ENCODE data around the gene STAP2. TPM values are rescaled to one million over a fixed set of nuclear protein-coding genes. Genes with fewer than 3 reads are reported as not detected.

STAP2 gene
- polyA plus RNA-seq, 1 experiment, result 5.3 TPM

GRCh38 chr19:4323692-4324091, 14.9 kb downstream of the STAP2 start:
- POLR2A ChIA-PET, result interaction anchor here (0.6 to 1.6 kb wide), 2 partner anchors 19 to 48 kb away, joined by 3 to 5 read pairs; partner anchors contain the start of gene MPND
- CTCF ChIA-PET, result no interaction called here
- Histone ChIP-seq H3K27me3 (ENCODE audit: control insufficient read depth, insufficient read depth, low read length) (no peaks in the 10 kb centered on the region), H3K4me3 (ENCODE audit: low read depth, low read length) (no peak overlapping the region), H3K27ac (ENCODE audit: low read depth, low read length) (no peak overlapping the region), H3K9me3 (ENCODE audit: control insufficient read depth, insufficient read depth, low read length) (peaks cover 29% of the 10 kb centered on the region)
- DNase-seq (ENCODE audit: low read depth, low spot score), result no peak
- TF ChIP-seq CTCF (IDR thresholded peaks at IDR 0.05; ENCODE audit: low read depth, low read length), result no peak

DNA sequence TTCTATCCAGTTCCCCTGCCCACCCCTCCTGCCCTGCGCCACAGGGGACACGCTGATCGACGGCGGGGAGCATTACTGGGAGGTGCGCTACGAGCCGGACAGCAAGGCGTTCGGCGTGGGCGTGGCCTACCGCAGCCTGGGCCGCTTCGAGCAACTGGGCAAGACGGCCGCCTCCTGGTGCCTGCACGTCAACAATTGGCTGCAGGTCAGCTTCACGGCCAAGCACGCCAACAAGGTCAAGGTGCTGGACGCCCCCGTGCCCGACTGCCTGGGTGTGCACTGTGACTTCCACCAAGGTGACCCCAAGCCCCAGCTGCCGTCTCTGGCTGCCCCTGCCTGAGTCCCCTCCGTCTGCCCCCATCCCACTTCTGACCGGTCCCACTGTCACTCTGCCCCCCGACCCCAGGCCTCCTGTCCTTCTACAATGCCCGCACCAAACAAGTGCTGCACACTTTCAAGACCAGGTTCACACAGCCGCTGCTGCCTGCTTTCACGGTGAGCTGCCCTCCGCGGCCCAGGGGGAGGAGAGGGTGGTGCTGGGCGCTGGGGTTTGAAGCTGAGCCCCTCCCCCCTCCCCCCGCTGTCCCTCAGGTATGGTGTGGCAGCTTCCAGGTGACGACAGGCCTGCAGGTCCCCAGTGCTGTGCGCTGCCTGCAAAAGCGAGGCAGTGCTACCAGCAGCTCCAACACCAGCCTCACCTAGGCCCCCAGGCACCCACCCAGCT, 15.5 kb downstream of the STAP2 start:
- ChIA-PET POLR2A (no interaction called here), CTCF (no interaction called here)
- DNase-seq (ENCODE audit: low read depth, low spot score), result no peak
- TF ChIP-seq CTCF (IDR thresholded peaks at IDR 0.05; ENCODE audit: low read depth, low read length), result no peak
- Histone ChIP-seq H3K9me3 (ENCODE audit: control insufficient read depth, insufficient read depth, low read length) (peaks cover 32% of the 10 kb centered on the region), H3K27me3 (ENCODE audit: control insufficient read depth, insufficient read depth, low read length) (no peaks in the 10 kb centered on the region), H3K4me3 (ENCODE audit: low read depth, low read length) (no peak overlapping the region), H3K27ac (ENCODE audit: low read depth, low read length) (no peak overlapping the region)

GRCh38 chr19:4320419-4320818, 18.2 kb downstream of the STAP2 start:
- POLR2A ChIA-PET, result interaction anchor here (1.5 kb wide), 1 partner anchor 22 kb away, joined by 7 read pairs; no protein-coding TSS in a partner anchor
- Histone ChIP-seq H3K4me3 (ENCODE audit: low read depth, low read length) (no peak overlapping the region), H3K9me3 (ENCODE audit: control insufficient read depth, insufficient read depth, low read length) (peaks cover 24% of the 10 kb centered on the region), H3K27me3 (ENCODE audit: control insufficient read depth, insufficient read depth, low read length) (no peaks in the 10 kb centered on the region), H3K27ac (ENCODE audit: low read depth, low read length) (no peak overlapping the region)
- CTCF ChIA-PET, result interaction anchor here (0.8 kb wide), 1 partner anchor 80 kb away, joined by 4 read pairs; no protein-coding TSS in a partner anchor
- TF ChIP-seq CTCF (IDR thresholded peaks at IDR 0.05; ENCODE audit: low read depth, low read length), result no peak
- DNase-seq (ENCODE audit: low read depth, low spot score), result no peak

DNA sequence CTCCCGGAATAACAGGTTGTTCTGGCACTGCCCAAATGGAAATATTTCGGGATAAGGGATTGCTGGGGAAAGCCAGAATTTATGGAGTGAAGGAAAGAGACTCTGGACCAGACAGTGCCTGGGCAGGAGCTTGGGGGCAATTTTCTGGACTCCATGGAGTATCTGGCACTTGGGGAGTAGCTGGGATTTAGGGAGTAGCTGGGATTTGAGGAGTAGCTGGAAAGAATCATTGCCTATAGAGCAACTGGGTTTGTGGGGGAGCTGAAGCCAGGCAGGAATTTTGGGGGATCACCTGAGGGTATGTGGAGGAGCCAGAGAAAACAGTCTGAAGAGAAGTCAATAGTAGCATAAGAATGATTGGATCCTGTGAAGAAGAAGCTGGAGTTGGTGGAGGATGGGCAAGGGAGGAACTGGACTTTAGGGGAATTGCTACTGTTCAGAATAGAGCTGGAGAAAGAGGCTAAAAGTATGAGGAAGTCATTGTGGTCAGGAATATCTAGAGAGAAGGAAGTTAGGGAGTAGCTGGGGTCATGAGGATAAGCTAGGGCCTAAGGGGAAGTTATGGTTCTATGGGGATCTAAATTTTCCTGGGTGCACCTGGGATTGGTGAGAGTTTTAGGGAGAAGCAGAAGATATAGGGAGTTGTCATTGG, 19.4 kb downstream of the STAP2 start:
- peaks cover 24% of the 10 kb centered on the region for H3K9me3 ChIP-seq (ENCODE audit: control insufficient read depth, insufficient read depth, low read length)
- no peak for TF ChIP-seq CTCF (IDR thresholded peaks at IDR 0.05; ENCODE audit: low read depth, low read length)
- H3K27me3 ChIP-seq (ENCODE audit: control insufficient read depth, insufficient read depth, low read length), result no peaks in the 10 kb centered on the region
- H3K4me3 ChIP-seq (ENCODE audit: low read depth, low read length), result no peak overlapping the region
- ChIA-PET CTCF (interaction anchor here (1.1 kb wide), 1 partner anchor 33 kb away, joined by 3 read pairs; no protein-coding TSS in a partner anchor), POLR2A (no interaction called here)
- no peak overlapping the region for H3K27ac ChIP-seq (ENCODE audit: low read depth, low read length)
- no peak for DNase-seq (ENCODE audit: low read depth, low spot score)

- H3K27ac ChIP-seq (ENCODE audit: low read depth, low read length), result no peak overlapping the region
- ChIA-PET POLR2A (no interaction called here), CTCF (no interaction called here)
- no peak overlapping the region for H3K4me3 ChIP-seq (ENCODE audit: low read depth, low read length)
- TF ChIP-seq CTCF (IDR thresholded peaks at IDR 0.05; ENCODE audit: low read depth, low read length), result no peak
- no peaks in the 10 kb centered on the region for H3K27me3 ChIP-seq (ENCODE audit: control insufficient read depth, insufficient read depth, low read length)
- peaks cover 24% of the 10 kb centered on the region for H3K9me3 ChIP-seq (ENCODE audit: control insufficient read depth, insufficient read depth, low read length)
- no peak for DNase-seq (ENCODE audit: low read depth, low spot score)
Measured at GRCh38 chr19:4318460-4318859, 20.2 kb downstream of the STAP2 start.

Measured in AG04450 (cell line).